Measurements from ENCODE around the gene HBG1.

DNA sequence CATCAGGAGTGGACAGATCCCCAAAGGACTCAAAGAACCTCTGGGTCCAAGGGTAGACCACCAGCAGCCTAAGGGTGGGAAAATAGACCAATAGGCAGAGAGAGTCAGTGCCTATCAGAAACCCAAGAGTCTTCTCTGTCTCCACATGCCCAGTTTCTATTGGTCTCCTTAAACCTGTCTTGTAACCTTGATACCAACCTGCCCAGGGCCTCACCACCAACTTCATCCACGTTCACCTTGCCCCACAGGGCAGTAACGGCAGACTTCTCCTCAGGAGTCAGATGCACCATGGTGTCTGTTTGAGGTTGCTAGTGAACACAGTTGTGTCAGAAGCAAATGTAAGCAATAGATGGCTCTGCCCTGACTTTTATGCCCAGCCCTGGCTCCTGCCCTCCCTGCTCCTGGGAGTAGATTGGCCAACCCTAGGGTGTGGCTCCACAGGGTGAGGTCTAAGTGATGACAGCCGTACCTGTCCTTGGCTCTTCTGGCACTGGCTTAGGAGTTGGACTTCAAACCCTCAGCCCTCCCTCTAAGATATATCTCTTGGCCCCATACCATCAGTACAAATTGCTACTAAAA, 22.8 kb downstream of the HBG1 start, which contains the start of gene HBB:
- TF ChIP-seq ZNF362 (tag by site-specific recombination; IDR thresholded peaks at IDR 0.05) (no peak), ZNF121 (tag by site-specific recombination; IDR thresholded peaks at IDR 0.05) (no peak), ZNF514 (tag by site-specific recombination; IDR thresholded peaks at IDR 0.05) (no peak), BCL6B (tag by site-specific recombination; IDR thresholded peaks at IDR 0.05) (no peak), ZNF629 (tag by site-specific recombination; IDR thresholded peaks at IDR 0.05) (no peak), ZNF398 (tag by site-specific recombination; IDR thresholded peaks at IDR 0.05) (no peak), MEIS1 (CRISPR knock-in tag; IDR thresholded peaks at IDR 0.05; ENCODE audit: borderline replicate concordance) (no peak), ZNF776 (tag by site-specific recombination; IDR thresholded peaks at IDR 0.05; ENCODE audit: borderline replicate concordance) (no peak), ZNF600 (tag by site-specific recombination; IDR thresholded peaks at IDR 0.05) (no peak), ZNF777 (tag by site-specific recombination; IDR thresholded peaks at IDR 0.05; ENCODE audit: borderline replicate concordance) (no peak)
- TF ChIP-seq, protein P1, sequence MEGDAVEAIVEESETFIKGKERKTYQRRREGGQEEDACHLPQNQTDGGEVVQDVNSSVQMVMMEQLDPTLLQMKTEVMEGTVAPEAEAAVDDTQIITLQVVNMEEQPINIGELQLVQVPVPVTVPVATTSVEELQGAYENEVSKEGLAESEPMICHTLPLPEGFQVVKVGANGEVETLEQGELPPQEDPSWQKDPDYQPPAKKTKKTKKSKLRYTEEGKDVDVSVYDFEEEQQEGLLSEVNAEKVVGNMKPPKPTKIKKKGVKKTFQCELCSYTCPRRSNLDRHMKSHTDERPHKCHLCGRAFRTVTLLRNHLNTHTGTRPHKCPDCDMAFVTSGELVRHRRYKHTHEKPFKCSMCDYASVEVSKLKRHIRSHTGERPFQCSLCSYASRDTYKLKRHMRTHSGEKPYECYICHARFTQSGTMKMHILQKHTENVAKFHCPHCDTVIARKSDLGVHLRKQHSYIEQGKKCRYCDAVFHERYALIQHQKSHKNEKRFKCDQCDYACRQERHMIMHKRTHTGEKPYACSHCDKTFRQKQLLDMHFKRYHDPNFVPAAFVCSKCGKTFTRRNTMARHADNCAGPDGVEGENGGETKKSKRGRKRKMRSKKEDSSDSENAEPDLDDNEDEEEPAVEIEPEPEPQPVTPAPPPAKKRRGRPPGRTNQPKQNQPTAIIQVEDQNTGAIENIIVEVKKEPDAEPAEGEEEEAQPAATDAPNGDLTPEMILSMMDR (tag by site-specific recombination; IDR thresholded peaks at IDR 0.05): no peak
- TF ChIP-seq, protein P2, sequence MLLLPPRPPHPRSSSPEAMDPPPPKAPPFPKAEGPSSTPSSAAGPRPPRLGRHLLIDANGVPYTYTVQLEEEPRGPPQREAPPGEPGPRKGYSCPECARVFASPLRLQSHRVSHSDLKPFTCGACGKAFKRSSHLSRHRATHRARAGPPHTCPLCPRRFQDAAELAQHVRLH (tag by site-specific recombination; IDR thresholded peaks at IDR 0.05): no peak
